DMS114 treated with DMSO at 0.1 percent for 48 hours (cell line): ENCODE data around the gene ATP1A4.
"Not testable (repeated sequence)": the region's sequence is repeated elsewhere in the genome, so short reads cannot be mapped to it uniquely, and the experiment has no call there.

Source experiments
- DNase-seq: peaks from one replicate; lab custom pipeline; 2025; ENCODE audit not compliant: unreplicated experiment; lab: John Stamatoyannopoulos, UW

The ATP1A4 gene

GRCh38 chr1:160151303-160151702, at the start of gene ATP1A4:
TSS of gene ATP1A4 (plus strand) at chr1:160151603. CDS start at chr1:160152041, 438 bp downstream.
- DNase-seq, result no peak

GRCh38 chr1:160101717-160102522, 49.5 kb upstream of the ATP1A4 start:
- DNase-seq, result no peak

- DNase-seq, result no peak
Observed at GRCh38 chr1:160103658-160104408, 47.6 kb upstream of the ATP1A4 start.

GRCh38 chr1:160104486-160104885, 46.9 kb upstream of the ATP1A4 start:
- DNase-seq, result no peak

- DNase-seq, result no peak
Observed at GRCh38 chr1:160105155-160105554, 46.2 kb upstream of the ATP1A4 start.

GRCh38 chr1:160107512-160107911, 43.9 kb upstream of the ATP1A4 start:
- DNase-seq, result no peak

- DNase-seq, result peak; percentile 26
Observed at GRCh38 chr1:160108888-160109662, 42.3 kb upstream of the ATP1A4 start.

GRCh38 chr1:160109686-160110085, 41.7 kb upstream of the ATP1A4 start:
- no peak for DNase-seq

GRCh38 chr1:160111462-160111861, 39.9 kb upstream of the ATP1A4 start:
- DNase-seq, result not testable (repeated sequence)

GRCh38 chr1:160112357-160112756, 39.0 kb upstream of the ATP1A4 start:
- DNase-seq, result no peak

GRCh38 chr1:160113407-160113806, 38.0 kb upstream of the ATP1A4 start:
- no peak for DNase-seq

- no peak for DNase-seq
Observed at GRCh38 chr1:160114085-160114484, 37.3 kb upstream of the ATP1A4 start.

GRCh38 chr1:160115545-160116282, 35.7 kb upstream of the ATP1A4 start, which contains the start of gene ATP1A2:
TSS of gene ATP1A2 (plus strand) at chr1:160115759. CDS start at chr1:160115862, 103 bp downstream.
- no peak for DNase-seq

- no peak for DNase-seq
Observed at GRCh38 chr1:160116283-160117147, 34.9 kb upstream of the ATP1A4 start.

- DNase-seq, result no peak
Observed at GRCh38 chr1:160117300-160117699, 34.1 kb upstream of the ATP1A4 start.

GRCh38 chr1:160117709-160118183, 33.7 kb upstream of the ATP1A4 start:
- DNase-seq, result no peak

- no peak for DNase-seq
Observed at GRCh38 chr1:160118928-160119327, 32.5 kb upstream of the ATP1A4 start.

GRCh38 chr1:160120797-160121196, 30.6 kb upstream of the ATP1A4 start:
- DNase-seq, result no peak

GRCh38 chr1:160121388-160121787, 30.0 kb upstream of the ATP1A4 start:
- no peak for DNase-seq
